Neutrophil (primary cell): Measurements from ENCODE around the gene VPS35.

ENCODE experiments used
- H3K27ac ChIP-seq: fragments of 200-600 bp; sonication (generic); 2 replicates; pipeline ENCODE4 v1.5.1; 2016; ENCODE audit warnings: mild to moderate bottlenecking, moderate library complexity
- H3K27me3 ChIP-seq: fragments of 200-600 bp; sonication (generic); 2 replicates; pipeline ENCODE4 v1.6.0; 2016; ENCODE audit warnings: mild to moderate bottlenecking
- H3K36me3 ChIP-seq: fragments of 200-600 bp; sonication (generic); 2 replicates; pipeline ENCODE4 v1.5.1; 2017
- H3K4me1 ChIP-seq, 2 experiments: fragments of 200-600 bp in 1 of 2; sonication (generic) in 1 of 2; 1 replicate in 1 of 2; 2 replicates in 1 of 2; pipeline versions ENCODE4 v1.5.1 to v1.6.1; 2013 to 2016; ENCODE audit warnings: low read depth in 1 of 2, low read length in 1 of 2, mild to moderate bottlenecking in 1 of 2, moderate library complexity in 1 of 2; ENCODE audit not compliant: control insufficient read depth in 1 of 2, insufficient read depth in 1 of 2
- H3K4me3 ChIP-seq, 2 experiments: fragments of 200-600 bp in 1 of 2; sonication (generic) in 1 of 2; 1 replicate in 1 of 2; 2 replicates in 1 of 2; pipeline ENCODE4 v1.5.1; 2013 to 2016; ENCODE audit warnings: low read depth in 1 of 2, low read length in 1 of 2, mild to moderate bottlenecking in 1 of 2, moderate library complexity in 1 of 2
- H3K9me3 ChIP-seq: fragments of 200-600 bp; sonication (generic); 2 replicates; pipeline ENCODE4 v1.5.1; 2016
- TF ChIP-seq, protein P1 (sequence below): fragments of 200-600 bp; sonication (generic); IDR thresholded peaks from 2 replicates; pipeline ENCODE4 v1.5.1; 2016; ENCODE audit warnings: antibody characterized with exemption

The VPS35 gene

DNA sequence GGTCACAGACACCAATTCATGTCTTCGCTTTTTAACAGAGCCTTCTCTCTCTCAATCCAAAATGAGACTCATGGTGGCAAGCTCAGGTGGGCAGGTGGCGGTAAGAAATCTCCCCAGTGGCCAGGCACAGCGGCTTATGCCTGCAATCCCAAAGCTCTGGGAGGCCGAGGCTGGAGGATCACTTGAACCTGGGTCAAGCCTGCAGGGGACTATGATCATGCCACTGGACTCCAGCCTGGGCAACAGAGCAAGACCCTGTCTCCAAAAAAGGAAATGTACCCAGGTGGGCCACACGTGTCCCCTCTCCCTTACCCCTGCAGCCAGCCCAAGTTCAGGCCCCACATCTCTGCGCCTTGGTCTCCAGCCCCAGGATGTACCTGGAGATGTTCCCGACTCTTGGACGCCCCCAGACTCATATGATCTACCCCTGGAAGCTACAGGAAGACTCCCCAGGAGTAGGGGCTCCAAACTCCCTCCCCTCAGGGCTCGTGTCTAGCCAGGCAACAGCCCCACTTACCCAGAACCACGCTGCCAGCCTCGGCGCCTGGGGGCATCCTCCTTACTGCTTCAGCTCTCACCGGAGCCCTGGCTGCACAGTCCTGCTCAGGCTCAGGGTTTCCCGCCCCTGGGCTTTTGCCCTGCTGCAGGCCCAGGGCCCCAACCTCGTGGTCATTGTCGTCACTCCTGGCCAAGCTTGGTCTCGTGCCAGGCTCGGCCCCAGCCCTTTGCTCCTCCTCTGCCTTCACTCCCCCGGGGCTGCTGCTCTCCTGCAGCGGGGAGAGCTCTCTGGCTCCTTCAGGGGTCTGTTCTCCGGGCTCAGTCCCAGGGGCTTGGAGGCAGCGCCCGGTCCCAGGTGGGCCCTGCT is 42.9 kb upstream of the VPS35 start:
- H3K9me3 ChIP-seq = no peaks in the 10 kb centered on the region
- no peaks in the 10 kb centered on the region for H3K4me1 ChIP-seq
- H3K27ac ChIP-seq = no peak overlapping the region
- H3K4me3 ChIP-seq = no peak overlapping the region
- TF ChIP-seq, protein P1, sequence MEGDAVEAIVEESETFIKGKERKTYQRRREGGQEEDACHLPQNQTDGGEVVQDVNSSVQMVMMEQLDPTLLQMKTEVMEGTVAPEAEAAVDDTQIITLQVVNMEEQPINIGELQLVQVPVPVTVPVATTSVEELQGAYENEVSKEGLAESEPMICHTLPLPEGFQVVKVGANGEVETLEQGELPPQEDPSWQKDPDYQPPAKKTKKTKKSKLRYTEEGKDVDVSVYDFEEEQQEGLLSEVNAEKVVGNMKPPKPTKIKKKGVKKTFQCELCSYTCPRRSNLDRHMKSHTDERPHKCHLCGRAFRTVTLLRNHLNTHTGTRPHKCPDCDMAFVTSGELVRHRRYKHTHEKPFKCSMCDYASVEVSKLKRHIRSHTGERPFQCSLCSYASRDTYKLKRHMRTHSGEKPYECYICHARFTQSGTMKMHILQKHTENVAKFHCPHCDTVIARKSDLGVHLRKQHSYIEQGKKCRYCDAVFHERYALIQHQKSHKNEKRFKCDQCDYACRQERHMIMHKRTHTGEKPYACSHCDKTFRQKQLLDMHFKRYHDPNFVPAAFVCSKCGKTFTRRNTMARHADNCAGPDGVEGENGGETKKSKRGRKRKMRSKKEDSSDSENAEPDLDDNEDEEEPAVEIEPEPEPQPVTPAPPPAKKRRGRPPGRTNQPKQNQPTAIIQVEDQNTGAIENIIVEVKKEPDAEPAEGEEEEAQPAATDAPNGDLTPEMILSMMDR = no peak
- no peaks in the 10 kb centered on the region for H3K36me3 ChIP-seq
- H3K27me3 ChIP-seq = no peaks in the 10 kb centered on the region

DNA sequence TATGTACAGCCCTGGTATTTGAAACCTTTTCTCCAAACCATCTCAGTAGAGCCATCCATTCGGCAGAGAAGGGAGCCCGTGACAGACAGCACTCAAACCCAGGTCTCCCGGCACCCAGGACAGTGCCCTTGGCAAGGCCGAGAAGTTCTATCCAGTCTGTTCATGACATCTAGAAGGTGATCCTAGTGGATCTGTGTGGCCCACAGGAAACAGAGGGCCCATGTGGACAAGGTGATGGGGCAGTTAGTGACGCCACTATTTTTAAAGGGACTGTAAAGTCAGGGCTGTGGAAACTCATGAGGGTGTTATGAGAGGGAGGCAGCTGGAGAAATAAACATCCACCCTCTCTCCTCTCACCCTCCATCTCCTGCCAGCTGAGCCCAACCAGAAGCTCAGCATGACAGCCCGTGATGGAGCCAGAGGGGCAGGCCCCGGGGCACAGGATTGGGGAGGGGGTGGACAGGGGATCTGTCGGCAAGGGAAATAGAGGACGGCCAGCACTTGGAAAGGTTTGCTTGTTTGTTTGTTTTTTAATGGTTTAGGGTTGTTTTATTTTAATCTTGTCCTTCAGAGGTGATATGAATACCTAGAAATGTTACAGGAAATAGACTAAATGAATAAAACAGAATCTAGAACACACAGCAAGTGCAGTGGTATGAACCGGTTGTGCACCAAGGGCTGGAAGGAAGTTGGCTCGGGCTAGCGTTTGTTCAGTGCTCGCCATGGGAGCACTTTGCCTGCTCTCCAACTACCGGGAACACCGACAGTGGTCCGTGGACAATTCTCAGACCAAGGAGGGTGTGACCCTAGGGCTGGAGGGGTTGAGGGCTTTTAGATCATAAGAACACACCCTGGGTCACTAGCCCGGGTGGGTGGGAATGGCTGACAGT is 42.1 kb upstream of the VPS35 start:
- TF ChIP-seq, protein P1 = no peak
- no peaks in the 10 kb centered on the region for H3K27me3 ChIP-seq
- H3K9me3 ChIP-seq = no peaks in the 10 kb centered on the region
- no peak overlapping the region for H3K4me3 ChIP-seq
- H3K4me1 ChIP-seq = no peaks in the 10 kb centered on the region
- no peaks in the 10 kb centered on the region for H3K36me3 ChIP-seq
- H3K27ac ChIP-seq = no peak overlapping the region

DNA sequence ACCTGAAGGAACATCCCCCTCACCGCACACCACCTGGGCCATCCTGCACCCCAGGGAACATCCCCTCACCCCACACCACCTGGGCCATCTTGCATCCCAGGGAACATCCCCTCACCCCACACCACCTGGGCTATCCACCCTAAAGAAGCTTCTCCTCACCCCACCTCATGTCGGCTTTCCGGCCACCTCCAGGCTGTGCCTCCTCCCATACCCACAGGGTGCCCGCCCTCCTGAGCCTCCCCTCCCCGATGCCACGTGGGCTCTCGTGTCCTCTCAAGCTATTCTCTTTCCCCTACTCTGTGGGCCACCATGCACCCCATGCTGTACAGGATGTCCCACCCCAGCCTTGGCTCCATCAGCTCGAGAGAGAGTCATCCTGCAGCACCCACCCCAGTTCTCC is 41.1 kb upstream of the VPS35 start:
- Histone ChIP-seq H3K27ac (no peak overlapping the region), H3K27me3 (no peaks in the 10 kb centered on the region), H3K36me3 (no peaks in the 10 kb centered on the region), H3K9me3 (no peaks in the 10 kb centered on the region), H3K4me1 (no peaks in the 10 kb centered on the region), H3K4me3 (no peak overlapping the region)
- TF ChIP-seq, protein P1 = no peak

DNA sequence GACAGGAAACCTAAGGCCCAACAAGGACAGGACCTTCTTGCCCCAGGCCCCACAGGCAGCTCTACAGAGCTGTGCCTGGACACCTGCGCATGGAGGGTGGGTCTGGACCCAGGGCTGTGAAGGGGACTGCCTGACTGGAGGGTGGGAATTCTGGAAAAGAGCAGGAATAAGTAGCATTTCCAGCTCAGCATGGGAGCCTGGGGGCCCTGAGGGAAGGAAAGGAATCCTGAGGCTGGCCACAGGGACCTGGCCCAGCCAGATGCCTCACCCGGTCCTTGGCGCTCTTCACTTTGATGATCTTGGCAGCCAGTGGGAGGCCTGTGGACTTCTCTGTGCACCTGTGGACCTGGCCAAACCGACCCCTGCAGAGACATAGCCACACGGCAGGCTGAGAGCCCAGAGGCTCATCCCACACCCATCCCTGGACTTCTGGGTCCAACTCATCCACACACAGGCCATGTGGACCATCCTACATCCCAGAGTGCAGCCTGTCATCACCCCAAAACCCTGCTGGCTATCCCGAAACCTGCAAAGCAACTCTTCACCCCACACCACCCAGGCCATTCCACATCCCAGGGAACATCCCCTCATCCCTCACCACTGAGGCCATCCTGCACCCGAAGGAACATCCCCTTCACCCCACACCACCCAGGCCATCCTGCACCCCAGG is 40.5 kb upstream of the VPS35 start:
- no peaks in the 10 kb centered on the region for H3K27me3 ChIP-seq
- TF ChIP-seq, protein P1 = no peak

DNA sequence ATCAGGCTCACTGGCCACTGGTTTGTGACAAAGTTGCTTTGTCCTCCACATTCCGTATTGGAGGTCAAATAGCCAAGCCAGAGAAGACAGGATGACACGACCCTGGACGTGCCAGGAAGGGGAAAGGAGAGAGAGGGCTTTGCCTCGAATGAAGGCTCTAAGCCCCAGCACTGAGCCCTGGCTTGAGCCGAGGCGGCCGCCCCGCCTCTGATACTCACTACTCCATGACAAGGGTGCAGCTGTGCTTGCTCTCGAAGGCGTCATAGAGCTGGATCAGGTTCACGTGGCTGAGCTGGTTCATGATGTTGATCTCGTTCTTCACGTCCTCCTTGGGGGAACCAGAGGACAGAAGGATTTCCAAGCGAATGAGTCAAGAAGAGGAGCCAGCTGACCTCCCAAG is 39.8 kb upstream of the VPS35 start:
- TF ChIP-seq, protein P1 = no peak
- H3K9me3 ChIP-seq = no peaks in the 10 kb centered on the region
- no peak overlapping the region for H3K27ac ChIP-seq
- no peaks in the 10 kb centered on the region for H3K27me3 ChIP-seq
- H3K36me3 ChIP-seq = no peaks in the 10 kb centered on the region
- no peaks in the 10 kb centered on the region for H3K4me1 ChIP-seq
- no peak overlapping the region for H3K4me3 ChIP-seq

More for the DNA sequence above, 40.5 kb upstream of the VPS35 start:
- H3K27ac ChIP-seq = no peak overlapping the region
- H3K36me3 ChIP-seq = no peaks in the 10 kb centered on the region
- no peak overlapping the region for H3K4me3 ChIP-seq
- H3K4me1 ChIP-seq = no peaks in the 10 kb centered on the region
- H3K9me3 ChIP-seq = no peaks in the 10 kb centered on the region
